ENCODE data around the gene SLC35F4. TPM values are rescaled to one million over a fixed set of nuclear protein-coding genes. Genes with fewer than 3 reads are reported as not detected.

Gene SLC35F4
- total and polyA plus RNA-seq, 5 experiments from 2014 or later: not detected

GRCh38 chr14:57611555-57612075 lies 254.3 kb downstream of the SLC35F4 start:
- Mint-ChIP-seq H3K4me1 (no peaks in the 10 kb centered on the region), H3K27ac (no peak overlapping the region), H3K36me3 (peaks cover 0 to 15% (median 0%) of the 10 kb centered on the region in 3 donors), H3K27me3 (peaks cover 0 to 19% (median 8%) of the 10 kb centered on the region in 5 donors), H3K9me3 (peaks cover 0 to 37% (median 8%) of the 10 kb centered on the region in 9 donors), H3K4me3 (no peak overlapping the region)
- DNase-seq (no peak), ATAC-seq (no peak)
- POLR2A ChIA-PET: no interaction called here

GRCh38 chr14:57610631-57611030 lies 255.3 kb downstream of the SLC35F4 start:
- no peak overlapping the region for H3K4me3 Mint-ChIP-seq
- ATAC-seq (no peak), DNase-seq (no peak)
- H3K9me3 Mint-ChIP-seq: peaks cover 1 to 37% (median 9%) of the 10 kb centered on the region in 9 donors
- POLR2A ChIA-PET: no interaction called here
- peaks cover 0 to 16% (median 8%) of the 10 kb centered on the region in 5 donors for H3K27me3 Mint-ChIP-seq
- H3K36me3 Mint-ChIP-seq: peaks cover 0 to 15% (median 0%) of the 10 kb centered on the region in 3 donors
- H3K27ac Mint-ChIP-seq: no peak overlapping the region
- H3K4me1 Mint-ChIP-seq: no peaks in the 10 kb centered on the region

GRCh38 chr14:57609192-57610075 lies 256.5 kb downstream of the SLC35F4 start:
- Mint-ChIP-seq H3K27me3 (peaks cover 0 to 16% (median 8%) of the 10 kb centered on the region in 5 donors), H3K9me3 (peaks cover 1 to 37% (median 11%) of the 10 kb centered on the region in 9 donors), H3K4me1 (no peaks in the 10 kb centered on the region), H3K27ac (no peak overlapping the region), H3K36me3 (peaks cover 0 to 15% (median 0%) of the 10 kb centered on the region in 3 donors), H3K4me3 (no peak overlapping the region)
- ATAC-seq (no peak), DNase-seq (no peak)
- POLR2A ChIA-PET: no interaction called here

GRCh38 chr14:57607086-57607485 lies 258.8 kb downstream of the SLC35F4 start:
- DNase-seq (no peak), ATAC-seq (no peak)
- H3K4me3 Mint-ChIP-seq: no peak overlapping the region
- peaks cover 0 to 20% (median 9%) of the 10 kb centered on the region in 5 donors for H3K27me3 Mint-ChIP-seq
- no peaks in the 10 kb centered on the region for H3K4me1 Mint-ChIP-seq
- no peak overlapping the region for H3K27ac Mint-ChIP-seq
- peaks cover 0 to 15% (median 0%) of the 10 kb centered on the region in 3 donors for H3K36me3 Mint-ChIP-seq
- peaks cover 1 to 45% (median 15%) of the 10 kb centered on the region in 9 donors for H3K9me3 Mint-ChIP-seq
- POLR2A ChIA-PET: no interaction called here

GRCh38 chr14:57583396-57583795 lies 282.5 kb downstream of the SLC35F4 start:
- ATAC-seq (no peak), DNase-seq (no peak)
- H3K9me3 Mint-ChIP-seq: peaks cover 0 to 26% (median 17%) of the 10 kb centered on the region in 9 donors
- H3K36me3 Mint-ChIP-seq: peaks cover 4 to 28% (median 10%) of the 10 kb centered on the region in 3 donors
- no peaks in the 10 kb centered on the region for H3K4me1 Mint-ChIP-seq
- no peak overlapping the region for H3K27ac Mint-ChIP-seq
- no peaks in the 10 kb centered on the region for H3K27me3 Mint-ChIP-seq
- H3K4me3 Mint-ChIP-seq: no peak overlapping the region
- POLR2A ChIA-PET: no interaction called here

GRCh38 chr14:57582746-57583145 lies 283.1 kb downstream of the SLC35F4 start:
- no peaks in the 10 kb centered on the region for H3K4me1 Mint-ChIP-seq
- peaks cover 4 to 28% (median 10%) of the 10 kb centered on the region in 3 donors for H3K36me3 Mint-ChIP-seq
- POLR2A ChIA-PET: no interaction called here
- no peak overlapping the region for H3K4me3 Mint-ChIP-seq
- no peaks in the 10 kb centered on the region for H3K27me3 Mint-ChIP-seq
- no peak overlapping the region for H3K27ac Mint-ChIP-seq
- ATAC-seq (no peak), DNase-seq (no peak)
- H3K9me3 Mint-ChIP-seq: peaks cover 0 to 26% (median 14%) of the 10 kb centered on the region in 9 donors

GRCh38 chr14:57578801-57579200 lies 287.1 kb downstream of the SLC35F4 start:
- DNase-seq: no peak
- H3K27ac Mint-ChIP-seq: no peak overlapping the region
- POLR2A ChIA-PET: no interaction called here
- peaks cover 4 to 18% (median 6%) of the 10 kb centered on the region in 3 donors for H3K36me3 Mint-ChIP-seq
- H3K27me3 Mint-ChIP-seq: no peaks in the 10 kb centered on the region
- H3K9me3 Mint-ChIP-seq: peaks cover 0 to 10% (median 0%) of the 10 kb centered on the region in 9 donors
- H3K4me3 Mint-ChIP-seq: no peak overlapping the region
- ATAC-seq: no peak
- H3K4me1 Mint-ChIP-seq: no peaks in the 10 kb centered on the region

GRCh38 chr14:57576498-57576897 lies 289.4 kb downstream of the SLC35F4 start:
- DNase-seq (no peak), ATAC-seq (no peak)
- H3K36me3 Mint-ChIP-seq: peaks cover 2 to 5% (median 4%) of the 10 kb centered on the region in 3 donors
- no peaks in the 10 kb centered on the region for H3K27me3 Mint-ChIP-seq
- H3K4me1 Mint-ChIP-seq: no peaks in the 10 kb centered on the region
- no peak overlapping the region for H3K4me3 Mint-ChIP-seq
- H3K9me3 Mint-ChIP-seq: peaks cover 0 to 3% (median 0%) of the 10 kb centered on the region in 9 donors
- H3K27ac Mint-ChIP-seq: no peak overlapping the region
- POLR2A ChIA-PET: no interaction called here

GRCh38 chr14:57575482-57575881 lies 290.4 kb downstream of the SLC35F4 start:
- Mint-ChIP-seq H3K27me3 (no peaks in the 10 kb centered on the region), H3K36me3 (no peaks in the 10 kb centered on the region), H3K9me3 (peaks cover 0 to 3% (median 0%) of the 10 kb centered on the region in 9 donors), H3K4me1 (no peaks in the 10 kb centered on the region), H3K4me3 (no peak overlapping the region), H3K27ac (no peak overlapping the region)
- POLR2A ChIA-PET: no interaction called here
- ATAC-seq (no peak), DNase-seq (no peak)

GRCh38 chr14:57574617-57575288 lies 291.1 kb downstream of the SLC35F4 start:
- POLR2A ChIA-PET: no interaction called here
- Mint-ChIP-seq H3K4me3 (no peak overlapping the region), H3K27me3 (no peaks in the 10 kb centered on the region), H3K9me3 (peaks cover 0 to 3% (median 0%) of the 10 kb centered on the region in 9 donors), H3K27ac (no peak overlapping the region), H3K4me1 (no peaks in the 10 kb centered on the region), H3K36me3 (no peaks in the 10 kb centered on the region)
- DNase-seq (no peak), ATAC-seq (no peak)

GRCh38 chr14:57573173-57573572 lies 292.7 kb downstream of the SLC35F4 start:
- peaks cover 0 to 2% (median 0%) of the 10 kb centered on the region in 9 donors for H3K9me3 Mint-ChIP-seq
- DNase-seq (no peak), ATAC-seq (no peak)
- peaks cover 0 to 2% (median 0%) of the 10 kb centered on the region in 5 donors for H3K27me3 Mint-ChIP-seq
- POLR2A ChIA-PET: no interaction called here
- no peaks in the 10 kb centered on the region for H3K36me3 Mint-ChIP-seq
- no peak overlapping the region for H3K4me3 Mint-ChIP-seq
- no peak overlapping the region for H3K27ac Mint-ChIP-seq
- H3K4me1 Mint-ChIP-seq: no peaks in the 10 kb centered on the region

- H3K27ac Mint-ChIP-seq: no peak overlapping the region
- no peaks in the 10 kb centered on the region for H3K36me3 Mint-ChIP-seq
- no peak for ATAC-seq
- DNase-seq: no peak
- peaks cover 0 to 2% (median 0%) of the 10 kb centered on the region in 9 donors for H3K9me3 Mint-ChIP-seq
- H3K4me3 Mint-ChIP-seq: no peak overlapping the region
- POLR2A ChIA-PET: no interaction called here
- no peaks in the 10 kb centered on the region for H3K4me1 Mint-ChIP-seq
- H3K27me3 Mint-ChIP-seq: peaks cover 0 to 5% (median 2%) of the 10 kb centered on the region in 5 donors
These were observed 297.3 kb downstream of the SLC35F4 start for GRCh38 chr14:57568554-57568953.

- H3K27ac Mint-ChIP-seq: no peak overlapping the region
- ATAC-seq: no peak
- no peak for DNase-seq
- H3K9me3 Mint-ChIP-seq: peaks cover 0 to 4% (median 0%) of the 10 kb centered on the region in 9 donors
- H3K4me1 Mint-ChIP-seq: no peaks in the 10 kb centered on the region
- H3K27me3 Mint-ChIP-seq: peaks cover 0 to 5% (median 3%) of the 10 kb centered on the region in 5 donors
- no peaks in the 10 kb centered on the region for H3K36me3 Mint-ChIP-seq
- POLR2A ChIA-PET: no interaction called here
- H3K4me3 Mint-ChIP-seq: no peak overlapping the region
These were observed 298.7 kb downstream of the SLC35F4 start for GRCh38 chr14:57567220-57567619.
